Glutamatergic neuron (in vitro differentiated cells): ENCODE measurements around the gene WASF2. TPM values are rescaled to one million over a fixed set of nuclear protein-coding genes. Genes with fewer than 3 reads are reported as not detected.

Experiments used
- DNase-seq: peaks from one replicate; pipeline ENCODE4 v3.0.0; 2022
- H3K27ac Mint-ChIP-seq: one replicate; pipeline ENCODE4 v1.8.0; 2020; ENCODE audit warnings: mild to moderate bottlenecking, mixed read lengths, inconsistent platforms; ENCODE audit not compliant: unreplicated experiment
- H3K27me3 Mint-ChIP-seq: one replicate; pipeline ENCODE4 v1.8.0; 2020; ENCODE audit warnings: mild to moderate bottlenecking, moderate library complexity, mixed read lengths, inconsistent platforms; ENCODE audit not compliant: unreplicated experiment
- H3K36me3 Mint-ChIP-seq: one replicate; pipeline ENCODE4 v1.8.0; 2020; ENCODE audit warnings: mild to moderate bottlenecking, mixed read lengths, inconsistent platforms; ENCODE audit not compliant: unreplicated experiment
- H3K4me1 Mint-ChIP-seq: one replicate; pipeline ENCODE4 v1.8.0; 2020; ENCODE audit warnings: mild to moderate bottlenecking, low read depth, mixed read lengths, inconsistent platforms; ENCODE audit not compliant: unreplicated experiment
- H3K4me3 Mint-ChIP-seq: one replicate; pipeline ENCODE4 v1.8.0; 2020; ENCODE audit warnings: mild to moderate bottlenecking, mixed read lengths, inconsistent platforms; ENCODE audit not compliant: unreplicated experiment
- H3K9me3 Mint-ChIP-seq: one replicate; pipeline ENCODE4 v1.8.0; 2020; ENCODE audit warnings: mild to moderate bottlenecking, moderate library complexity, mixed read lengths, inconsistent platforms; ENCODE audit not compliant: unreplicated experiment
- CTCF ChIP-seq: fragments of 200-600 bp; sonication (generic); IDR thresholded peaks from one replicate; pipeline ENCODE4 v1.5.0; 2021; ENCODE audit not compliant: partially characterized antibody, unreplicated experiment
- total RNA-seq: library from RNA; stranded (reverse); fragmentation: NEBNext Ultra II Directional; extraction: Animal tissue kit (Norgen Biotek cat#: 25700); gene quantifications from one replicate; pipeline ENCODE4 v1.2.1, GENCODE V29; 2021; ENCODE audit not compliant: unreplicated experiment

Gene WASF2
- total RNA-seq, 1 donor from 2014 or later = 47.0 TPM

- Mint-ChIP-seq H3K9me3 (peaks cover 4% of the 10 kb centered on the region), H3K4me3 (no peak overlapping the region)
- TF ChIP-seq CTCF = no peak
These were observed 108.9 kb downstream of the WASF2 start for GRCh38 chr1:27380766-27381733.

GRCh38 chr1:27380224-27380623 is 109.7 kb downstream of the WASF2 start:
- H3K4me3 Mint-ChIP-seq = no peak overlapping the region
- no peak for DNase-seq
- peaks cover 10% of the 10 kb centered on the region for H3K27me3 Mint-ChIP-seq
- TF ChIP-seq CTCF = no peak
- H3K9me3 Mint-ChIP-seq = peaks cover 3% of the 10 kb centered on the region
- no peak overlapping the region for H3K27ac Mint-ChIP-seq
- H3K4me1 Mint-ChIP-seq = peaks cover 4% of the 10 kb centered on the region
- no peaks in the 10 kb centered on the region for H3K36me3 Mint-ChIP-seq

More at GRCh38 chr1:27380766-27381733, 108.9 kb downstream of the WASF2 start:
- H3K27me3 Mint-ChIP-seq = peaks cover 10% of the 10 kb centered on the region
- no peak overlapping the region for H3K27ac Mint-ChIP-seq
- peaks cover 4% of the 10 kb centered on the region for H3K4me1 Mint-ChIP-seq
- DNase-seq = no peak
- H3K36me3 Mint-ChIP-seq = no peaks in the 10 kb centered on the region

GRCh38 chr1:27379564-27380122 is 110.3 kb downstream of the WASF2 start:
- H3K27me3 Mint-ChIP-seq = peaks cover 10% of the 10 kb centered on the region
- DNase-seq = no peak
- H3K27ac Mint-ChIP-seq = no peak overlapping the region
- no peaks in the 10 kb centered on the region for H3K36me3 Mint-ChIP-seq
- no peak overlapping the region for H3K4me3 Mint-ChIP-seq
- peaks cover 3% of the 10 kb centered on the region for H3K9me3 Mint-ChIP-seq
- peaks cover 4% of the 10 kb centered on the region for H3K4me1 Mint-ChIP-seq
- no peak for TF ChIP-seq CTCF

GRCh38 chr1:27377760-27378495 is 112.0 kb downstream of the WASF2 start:
- Mint-ChIP-seq H3K9me3 (peaks cover 3% of the 10 kb centered on the region), H3K27me3 (peaks cover 10% of the 10 kb centered on the region), H3K4me3 (no peak overlapping the region), H3K27ac (peak overlapping the region; percentile 33), H3K36me3 (no peaks in the 10 kb centered on the region), H3K4me1 (peaks cover 4% of the 10 kb centered on the region)
- no peak for DNase-seq
- TF ChIP-seq CTCF = no peak
